Mesothelial cell of epicardium (in vitro differentiated cells): ENCODE data around the gene IL19. TPM values are rescaled to one million over a fixed set of nuclear protein-coding genes. Genes with fewer than 3 reads are reported as not detected.

Experiments
- DNase-seq, 2 experiments: peaks; one replicate each; pipeline ENCODE4 v3.0.0; 2021; ENCODE audit warnings: low spot score in 2 of 2; ENCODE audit not compliant: unreplicated experiment in 2 of 2
- H3K27ac Mint-ChIP-seq: 2 replicates; pipeline ENCODE4 v1.8.0; 2021; ENCODE audit warnings: mixed read lengths
- H3K27me3 Mint-ChIP-seq: 2 replicates; pipeline ENCODE4 v1.8.0; 2021; ENCODE audit warnings: low read depth, mixed read lengths
- H3K36me3 Mint-ChIP-seq: 2 replicates; pipeline ENCODE4 v1.8.0; 2021; ENCODE audit warnings: mixed read lengths
- H3K4me1 Mint-ChIP-seq: 2 replicates; pipeline ENCODE4 v1.8.0; 2021; ENCODE audit warnings: mixed read lengths
- H3K4me3 Mint-ChIP-seq: 2 replicates; pipeline ENCODE4 v1.8.0; 2021; ENCODE audit warnings: mild to moderate bottlenecking, moderate library complexity, mixed read lengths
- H3K9me3 Mint-ChIP-seq: 2 replicates; pipeline ENCODE4 v1.8.0; 2021; ENCODE audit warnings: mixed read lengths
- total RNA-seq: library from RNA; stranded (reverse); gene quantifications from 3 replicates; pipeline ENCODE4 v1.2.1, GENCODE V29; 2021
- TF ChIP-seq, protein P1 (sequence below): fragments of 200-600 bp; sonication (generic); IDR thresholded peaks from one replicate; pipeline ENCODE4 v1.5.0; 2021; ENCODE audit warnings: antibody characterized with exemption; ENCODE audit not compliant: unreplicated experiment

Gene IL19
- total RNA-seq, 1 donor from 2014 or later: not detected

DNA sequence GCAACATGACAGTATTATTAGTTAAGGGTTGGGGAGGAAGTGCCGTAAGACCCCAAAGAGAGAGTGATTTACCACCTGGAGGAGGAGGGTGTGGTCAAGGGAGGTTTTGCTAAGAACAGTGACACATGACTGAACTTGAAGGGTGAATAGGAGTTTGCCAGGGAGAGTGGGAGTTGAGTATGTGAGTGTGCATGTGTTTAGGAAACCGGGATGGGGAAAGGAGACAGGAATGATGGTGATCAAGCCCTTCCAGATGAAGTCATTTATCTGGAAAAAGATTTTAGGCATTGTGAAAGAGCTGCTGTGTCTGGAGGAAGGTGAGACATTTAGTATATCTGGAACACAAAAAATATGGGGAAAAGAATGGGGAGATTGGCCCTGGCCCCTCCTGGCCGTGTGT lies 29.8 kb downstream of the IL19 start:
- TF ChIP-seq, protein P1, sequence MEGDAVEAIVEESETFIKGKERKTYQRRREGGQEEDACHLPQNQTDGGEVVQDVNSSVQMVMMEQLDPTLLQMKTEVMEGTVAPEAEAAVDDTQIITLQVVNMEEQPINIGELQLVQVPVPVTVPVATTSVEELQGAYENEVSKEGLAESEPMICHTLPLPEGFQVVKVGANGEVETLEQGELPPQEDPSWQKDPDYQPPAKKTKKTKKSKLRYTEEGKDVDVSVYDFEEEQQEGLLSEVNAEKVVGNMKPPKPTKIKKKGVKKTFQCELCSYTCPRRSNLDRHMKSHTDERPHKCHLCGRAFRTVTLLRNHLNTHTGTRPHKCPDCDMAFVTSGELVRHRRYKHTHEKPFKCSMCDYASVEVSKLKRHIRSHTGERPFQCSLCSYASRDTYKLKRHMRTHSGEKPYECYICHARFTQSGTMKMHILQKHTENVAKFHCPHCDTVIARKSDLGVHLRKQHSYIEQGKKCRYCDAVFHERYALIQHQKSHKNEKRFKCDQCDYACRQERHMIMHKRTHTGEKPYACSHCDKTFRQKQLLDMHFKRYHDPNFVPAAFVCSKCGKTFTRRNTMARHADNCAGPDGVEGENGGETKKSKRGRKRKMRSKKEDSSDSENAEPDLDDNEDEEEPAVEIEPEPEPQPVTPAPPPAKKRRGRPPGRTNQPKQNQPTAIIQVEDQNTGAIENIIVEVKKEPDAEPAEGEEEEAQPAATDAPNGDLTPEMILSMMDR: no peak
- no peak for DNase-seq
- no peaks in the 10 kb centered on the region for H3K36me3 Mint-ChIP-seq
- no peaks in the 10 kb centered on the region for H3K9me3 Mint-ChIP-seq
- H3K4me3 Mint-ChIP-seq: no peak overlapping the region
- H3K27ac Mint-ChIP-seq: no peak overlapping the region
- H3K27me3 Mint-ChIP-seq: peaks cover 32% of the 10 kb centered on the region
- H3K4me1 Mint-ChIP-seq: peaks cover 2% of the 10 kb centered on the region

DNA sequence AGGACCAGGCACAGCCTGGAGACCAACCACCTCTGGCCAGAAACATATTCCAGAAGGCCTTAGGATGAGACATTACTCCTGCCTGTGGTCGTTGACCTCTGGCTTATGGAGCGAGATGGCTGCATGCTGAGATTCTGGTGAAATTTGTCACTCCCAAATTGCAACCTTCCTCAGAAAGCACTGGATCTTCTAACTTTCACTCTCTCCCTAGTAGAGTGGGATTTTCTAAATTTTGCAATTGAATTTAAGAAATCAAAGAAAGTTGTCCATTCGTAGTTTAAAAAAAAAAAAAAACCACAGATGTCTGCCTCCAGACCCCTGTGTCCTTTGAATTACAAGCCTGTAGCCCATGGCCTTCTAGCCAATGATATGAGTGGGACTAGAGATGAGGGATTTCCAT lies 30.3 kb downstream of the IL19 start:
- H3K27me3 Mint-ChIP-seq: peaks cover 34% of the 10 kb centered on the region
- DNase-seq: no peak
- TF ChIP-seq, protein P1: no peak
- H3K27ac Mint-ChIP-seq: no peak overlapping the region
- peaks cover 2% of the 10 kb centered on the region for H3K4me1 Mint-ChIP-seq
- no peaks in the 10 kb centered on the region for H3K9me3 Mint-ChIP-seq
- no peaks in the 10 kb centered on the region for H3K36me3 Mint-ChIP-seq
- no peak overlapping the region for H3K4me3 Mint-ChIP-seq

DNA sequence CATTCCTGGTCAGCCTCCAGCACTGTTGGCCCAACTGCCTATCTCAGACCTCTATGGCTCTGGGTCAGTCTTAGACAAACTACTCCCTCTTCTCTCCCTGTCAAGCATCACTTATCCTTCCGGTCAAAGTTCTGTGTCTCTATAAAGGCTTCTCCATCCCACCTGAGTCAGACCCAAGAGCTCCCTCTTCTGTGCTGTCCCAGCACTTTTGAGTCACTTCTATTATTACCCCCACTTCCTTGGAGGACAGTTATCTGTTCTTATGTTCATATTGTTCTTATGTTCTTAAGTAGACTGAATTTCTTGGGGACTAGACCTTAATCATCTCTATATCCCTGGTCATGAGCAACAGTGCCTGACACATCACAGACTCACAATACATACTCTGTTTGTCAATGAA lies 30.9 kb downstream of the IL19 start:
- Mint-ChIP-seq H3K9me3 (no peaks in the 10 kb centered on the region), H3K27ac (no peak overlapping the region), H3K4me3 (no peak overlapping the region), H3K36me3 (no peaks in the 10 kb centered on the region), H3K4me1 (peaks cover 2% of the 10 kb centered on the region), H3K27me3 (peaks cover 37% of the 10 kb centered on the region)
- DNase-seq: no peak
- TF ChIP-seq, protein P1: no peak

DNA sequence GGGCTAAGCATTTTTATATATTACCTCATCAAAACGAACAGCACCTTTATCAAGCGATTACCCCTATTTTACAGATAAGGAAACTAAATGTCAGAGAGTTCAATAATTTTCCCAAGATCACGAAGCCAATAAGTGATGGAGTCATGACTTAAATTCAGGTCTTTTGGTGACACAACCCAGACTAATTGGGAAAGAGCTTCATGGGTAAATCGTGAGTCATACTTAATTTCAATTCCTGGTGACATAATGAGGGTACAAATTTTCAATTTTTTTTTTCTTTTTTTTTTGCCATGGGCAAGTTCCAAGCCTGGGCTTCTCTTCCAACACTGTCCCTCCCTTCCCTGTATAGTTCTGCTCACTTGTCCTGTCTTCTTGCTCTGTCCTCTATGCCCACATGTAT lies 31.8 kb downstream of the IL19 start:
- Mint-ChIP-seq H3K27ac (no peak overlapping the region), H3K27me3 (peaks cover 43% of the 10 kb centered on the region), H3K4me1 (peaks cover 2% of the 10 kb centered on the region), H3K9me3 (no peaks in the 10 kb centered on the region), H3K36me3 (no peaks in the 10 kb centered on the region), H3K4me3 (no peak overlapping the region)
- DNase-seq: no peak
- TF ChIP-seq, protein P1: no peak

DNA sequence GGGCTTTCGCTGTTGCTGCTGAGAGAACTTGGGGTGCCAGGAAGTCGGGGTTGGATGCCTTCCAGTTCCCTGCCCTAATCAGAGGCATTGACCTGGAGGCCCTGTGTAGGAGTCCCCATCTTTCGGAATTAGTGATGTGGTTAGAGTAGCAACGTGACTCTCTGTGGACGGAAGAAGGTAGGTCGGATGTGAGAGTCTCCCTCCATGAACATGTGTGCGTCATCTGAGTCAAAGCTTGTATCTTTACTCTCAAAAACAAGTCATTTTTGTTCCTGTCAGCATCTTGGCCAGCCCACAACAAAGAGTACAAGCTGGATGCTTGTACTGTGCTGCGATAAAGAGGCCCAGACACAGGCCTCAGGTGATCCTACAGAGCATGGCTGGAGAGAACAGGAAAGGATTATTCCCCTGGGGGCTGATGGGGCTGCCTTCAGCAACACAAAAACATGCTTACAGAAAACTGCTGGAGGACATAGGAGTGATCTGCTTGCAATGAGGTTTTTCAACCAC lies 32.7 kb downstream of the IL19 start:
- Mint-ChIP-seq H3K4me1 (peaks cover 2% of the 10 kb centered on the region), H3K27me3 (peaks cover 47% of the 10 kb centered on the region), H3K9me3 (no peaks in the 10 kb centered on the region), H3K36me3 (no peaks in the 10 kb centered on the region), H3K4me3 (no peak overlapping the region), H3K27ac (no peak overlapping the region)
- DNase-seq: no peak
- TF ChIP-seq, protein P1: no peak
